ENCODE measurements around the gene SETD2.

GRCh38 chr3:47193871-47194859, 30.3 kb upstream of the SETD2 start:
- TF ChIP-seq CTCF (IDR thresholded peaks at IDR 0.05; ENCODE audit: poor library complexity) (no peak), EZH2 (IDR thresholded peaks at IDR 0.05; ENCODE audit: borderline replicate concordance) (no peak), EZH2phosphoT487 (IDR thresholded peaks at IDR 0.05; ENCODE audit: low read depth, severe bottlenecking, unreplicated experiment) (no peak)
